KOPT-K1 (cell line): Measurements from ENCODE around the gene OSTF1.

Source experiments
- H3K27ac ChIP-seq: fragments of 200-600 bp; sonication (generic); 2 replicates; pipeline ENCODE4 v1.5.1; 2016; ENCODE audit warnings: antibody characterized with exemption, mild to moderate bottlenecking, low read depth, low read length; ENCODE audit not compliant: poor library complexity, severe bottlenecking
- H3K36me3 ChIP-seq: fragments of 200-600 bp; sonication (generic); 2 replicates; pipeline ENCODE4 v1.5.1; 2017; ENCODE audit warnings: antibody characterized with exemption, mild to moderate bottlenecking, low read length, moderate library complexity; ENCODE audit not compliant: insufficient read depth
- H3K9me3 ChIP-seq: fragments of 200-600 bp; sonication (generic); 2 replicates; pipeline ENCODE4 v1.5.1; 2017; ENCODE audit warnings: antibody characterized with exemption, low read length, mild to moderate bottlenecking; ENCODE audit not compliant: insufficient read depth, poor library complexity, severe bottlenecking

Gene OSTF1

GRCh38 chr9:75087824-75088645 is at the start of gene OSTF1, which contains the start of gene NMRK1:
TSS of gene OSTF1 (plus strand) at chr9:75088514. CDS start at chr9:75088693, 179 bp downstream.
TSS of gene NMRK1 (minus strand) at chr9:75088155. CDS start at chr9:75083115, 5,040 bp downstream.
- H3K36me3 ChIP-seq, result no peaks in the 10 kb centered on the region
- no peaks in the 10 kb centered on the region for H3K9me3 ChIP-seq
- H3K27ac ChIP-seq, result peak within 1 kb of the TSS; percentile 77

- Histone ChIP-seq H3K27ac (no peak overlapping the region), H3K36me3 (no peaks in the 10 kb centered on the region), H3K9me3 (no peaks in the 10 kb centered on the region)
Observed at GRCh38 chr9:75039009-75039408, 49.3 kb upstream of the OSTF1 start.

- H3K9me3 ChIP-seq, result no peaks in the 10 kb centered on the region
- H3K27ac ChIP-seq, result no peak overlapping the region
- no peaks in the 10 kb centered on the region for H3K36me3 ChIP-seq
Observed at GRCh38 chr9:75039801-75040200, 48.5 kb upstream of the OSTF1 start.

- H3K9me3 ChIP-seq, result no peaks in the 10 kb centered on the region
- H3K36me3 ChIP-seq, result no peaks in the 10 kb centered on the region
- H3K27ac ChIP-seq, result no peak overlapping the region
Observed at GRCh38 chr9:75041041-75041440, 47.3 kb upstream of the OSTF1 start.

GRCh38 chr9:75046725-75047345 is 41.5 kb upstream of the OSTF1 start:
- Histone ChIP-seq H3K27ac (no peak overlapping the region), H3K36me3 (no peaks in the 10 kb centered on the region), H3K9me3 (no peaks in the 10 kb centered on the region)

- no peaks in the 10 kb centered on the region for H3K36me3 ChIP-seq
- H3K9me3 ChIP-seq, result no peaks in the 10 kb centered on the region
Observed at GRCh38 chr9:75047506-75047905, 40.8 kb upstream of the OSTF1 start.

GRCh38 chr9:75051285-75051684 is 37.0 kb upstream of the OSTF1 start:
- Histone ChIP-seq H3K36me3 (no peaks in the 10 kb centered on the region), H3K27ac (no peak overlapping the region)

More at GRCh38 chr9:75047506-75047905, 40.8 kb upstream of the OSTF1 start:
- H3K27ac ChIP-seq, result no peak overlapping the region

GRCh38 chr9:75053869-75054268 is 34.4 kb upstream of the OSTF1 start:
- Histone ChIP-seq H3K9me3 (no peaks in the 10 kb centered on the region), H3K36me3 (no peaks in the 10 kb centered on the region), H3K27ac (no peak overlapping the region)

More at GRCh38 chr9:75051285-75051684, 37.0 kb upstream of the OSTF1 start:
- no peaks in the 10 kb centered on the region for H3K9me3 ChIP-seq

GRCh38 chr9:75054368-75055001 is 33.8 kb upstream of the OSTF1 start:
- Histone ChIP-seq H3K36me3 (no peaks in the 10 kb centered on the region), H3K9me3 (no peaks in the 10 kb centered on the region), H3K27ac (no peak overlapping the region)

GRCh38 chr9:75061169-75061568 is 27.1 kb upstream of the OSTF1 start:
- Histone ChIP-seq H3K9me3 (no peaks in the 10 kb centered on the region), H3K36me3 (no peaks in the 10 kb centered on the region), H3K27ac (no peak overlapping the region)

- Histone ChIP-seq H3K36me3 (no peaks in the 10 kb centered on the region), H3K9me3 (no peaks in the 10 kb centered on the region), H3K27ac (no peak overlapping the region)
Observed at GRCh38 chr9:75063556-75064305, 24.6 kb upstream of the OSTF1 start.

GRCh38 chr9:75064307-75065025 is 23.8 kb upstream of the OSTF1 start:
- Histone ChIP-seq H3K9me3 (no peaks in the 10 kb centered on the region), H3K27ac (no peak overlapping the region), H3K36me3 (no peaks in the 10 kb centered on the region)

GRCh38 chr9:75065510-75065909 is 22.8 kb upstream of the OSTF1 start:
- no peak overlapping the region for H3K27ac ChIP-seq
- H3K36me3 ChIP-seq, result no peaks in the 10 kb centered on the region
- no peaks in the 10 kb centered on the region for H3K9me3 ChIP-seq

GRCh38 chr9:75067894-75068293 is 20.4 kb upstream of the OSTF1 start:
- Histone ChIP-seq H3K36me3 (no peaks in the 10 kb centered on the region), H3K9me3 (no peaks in the 10 kb centered on the region), H3K27ac (no peak overlapping the region)
